ENCODE measurements around the gene TMEM272.

The TMEM272 gene

GRCh38 chr13:51844862-51845573 is at the start of gene TMEM272:
Gene TMEM272 (minus strand): TSS chr13:51845177. CDS start chr13:51838530, 6,647 bp downstream.
- DNase-seq (ENCODE audit: low read depth in 1 of 2, low spot score in 1 of 2): no peak

GRCh38 chr13:51894239-51894638 is 49.3 kb upstream of the TMEM272 start:
- no peak for DNase-seq (ENCODE audit: low read depth in 1 of 2, low spot score in 1 of 2)

GRCh38 chr13:51892657-51893056 is 47.7 kb upstream of the TMEM272 start:
- DNase-seq (ENCODE audit: low read depth in 1 of 2, low spot score in 1 of 2): no peak

GRCh38 chr13:51887468-51887867 is 42.5 kb upstream of the TMEM272 start:
- no peak for DNase-seq (ENCODE audit: low read depth in 1 of 2, low spot score in 1 of 2)

GRCh38 chr13:51885651-51886050 is 40.7 kb upstream of the TMEM272 start:
- DNase-seq (ENCODE audit: low read depth in 1 of 2, low spot score in 1 of 2): no peak

GRCh38 chr13:51883226-51883600 is 38.2 kb upstream of the TMEM272 start:
- DNase-seq (ENCODE audit: low read depth in 1 of 2, low spot score in 1 of 2): no peak

GRCh38 chr13:51882570-51883225 is 37.7 kb upstream of the TMEM272 start:
- no peak for DNase-seq (ENCODE audit: low read depth in 1 of 2, low spot score in 1 of 2)

- no peak for DNase-seq (ENCODE audit: low read depth in 1 of 2, low spot score in 1 of 2)
These were observed 36.3 kb upstream of the TMEM272 start for GRCh38 chr13:51881296-51881695.

- DNase-seq (ENCODE audit: low read depth in 1 of 2, low spot score in 1 of 2): no peak
These were observed 34.2 kb upstream of the TMEM272 start for GRCh38 chr13:51879133-51879532.

- DNase-seq (ENCODE audit: low read depth in 1 of 2, low spot score in 1 of 2): no peak
These were observed 29.7 kb upstream of the TMEM272 start for GRCh38 chr13:51874651-51875050.

GRCh38 chr13:51873837-51874236 is 28.9 kb upstream of the TMEM272 start:
- DNase-seq (ENCODE audit: low read depth in 1 of 2, low spot score in 1 of 2): no peak

GRCh38 chr13:51873117-51873798 is 28.3 kb upstream of the TMEM272 start:
- DNase-seq (ENCODE audit: low read depth in 1 of 2, low spot score in 1 of 2): no peak

- no peak for DNase-seq (ENCODE audit: low read depth in 1 of 2, low spot score in 1 of 2)
These were observed 25.6 kb upstream of the TMEM272 start for GRCh38 chr13:51870616-51871015.

GRCh38 chr13:51869916-51870315 is 24.9 kb upstream of the TMEM272 start:
- DNase-seq (ENCODE audit: low read depth in 1 of 2, low spot score in 1 of 2): no peak

- DNase-seq (ENCODE audit: low read depth in 1 of 2, low spot score in 1 of 2): no peak
These were observed 22.1 kb upstream of the TMEM272 start for GRCh38 chr13:51867062-51867461.

GRCh38 chr13:51865838-51866237 is 20.9 kb upstream of the TMEM272 start:
- DNase-seq (ENCODE audit: low read depth in 1 of 2, low spot score in 1 of 2): no peak

- no peak for DNase-seq (ENCODE audit: low read depth in 1 of 2, low spot score in 1 of 2)
These were observed 18.0 kb upstream of the TMEM272 start for GRCh38 chr13:51862957-51863356.

- DNase-seq (ENCODE audit: low read depth in 1 of 2, low spot score in 1 of 2): no peak
These were observed 16.8 kb upstream of the TMEM272 start, which contains the start of gene CCDC70 for GRCh38 chr13:51861723-51862300. Gene CCDC70 (plus strand): TSS chr13:51861969. CDS start chr13:51865412, 3,443 bp downstream.

GRCh38 chr13:51858433-51859247 is 13.7 kb upstream of the TMEM272 start:
- no peak for DNase-seq (ENCODE audit: low read depth in 1 of 2, low spot score in 1 of 2)

- DNase-seq (ENCODE audit: low read depth in 1 of 2, low spot score in 1 of 2): no peak
These were observed 12.0 kb upstream of the TMEM272 start for GRCh38 chr13:51856998-51857397.
